Activated gamma-delta T cell treated with Interleukin-2 at 50 U/mL for 16 hours (primary cell): ENCODE data around the gene IPO13.
A peak's percentile ranks its signal among the peaks of the same experiment; 100 is the strongest.

ENCODE experiments used
- DNase-seq: peaks from one replicate; pipeline ENCODE4 v3.0.0-alpha.2; 2020

IPO13 gene

GRCh38 chr1:43974443-43975248 is 27.9 kb downstream of the IPO13 start, which contains the start of gene ATP6V0B:
Gene ATP6V0B, plus strand, starts transcription at chr1:43974960. Its CDS starts 81 bp downstream, at chr1:43975041.
- peak; percentile 92 for DNase-seq

GRCh38 chr1:43975249-43975961 is 28.7 kb downstream of the IPO13 start:
- DNase-seq = peak; percentile 28

DNA sequence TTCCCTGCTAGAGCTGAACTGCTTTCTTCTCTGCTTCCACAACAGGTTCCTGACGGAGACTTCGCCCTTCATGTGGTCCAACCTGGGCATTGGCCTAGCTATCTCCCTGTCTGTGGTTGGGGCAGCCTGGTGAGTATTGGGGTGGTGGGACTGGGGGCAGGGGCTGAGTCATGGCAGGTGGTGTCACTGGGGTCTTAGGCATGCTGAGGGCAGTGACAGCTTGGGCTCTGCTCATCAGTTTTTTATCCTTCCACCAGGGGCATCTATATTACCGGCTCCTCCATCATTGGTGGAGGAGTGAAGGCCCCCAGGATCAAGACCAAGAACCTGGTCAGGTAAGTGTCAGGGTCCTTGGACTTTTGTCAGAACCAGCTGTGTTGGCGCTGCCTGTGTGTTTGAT is 29.3 kb downstream of the IPO13 start:
- no peak for DNase-seq

GRCh38 chr1:43976890-43977289 is 30.1 kb downstream of the IPO13 start:
- DNase-seq = no peak

DNA sequence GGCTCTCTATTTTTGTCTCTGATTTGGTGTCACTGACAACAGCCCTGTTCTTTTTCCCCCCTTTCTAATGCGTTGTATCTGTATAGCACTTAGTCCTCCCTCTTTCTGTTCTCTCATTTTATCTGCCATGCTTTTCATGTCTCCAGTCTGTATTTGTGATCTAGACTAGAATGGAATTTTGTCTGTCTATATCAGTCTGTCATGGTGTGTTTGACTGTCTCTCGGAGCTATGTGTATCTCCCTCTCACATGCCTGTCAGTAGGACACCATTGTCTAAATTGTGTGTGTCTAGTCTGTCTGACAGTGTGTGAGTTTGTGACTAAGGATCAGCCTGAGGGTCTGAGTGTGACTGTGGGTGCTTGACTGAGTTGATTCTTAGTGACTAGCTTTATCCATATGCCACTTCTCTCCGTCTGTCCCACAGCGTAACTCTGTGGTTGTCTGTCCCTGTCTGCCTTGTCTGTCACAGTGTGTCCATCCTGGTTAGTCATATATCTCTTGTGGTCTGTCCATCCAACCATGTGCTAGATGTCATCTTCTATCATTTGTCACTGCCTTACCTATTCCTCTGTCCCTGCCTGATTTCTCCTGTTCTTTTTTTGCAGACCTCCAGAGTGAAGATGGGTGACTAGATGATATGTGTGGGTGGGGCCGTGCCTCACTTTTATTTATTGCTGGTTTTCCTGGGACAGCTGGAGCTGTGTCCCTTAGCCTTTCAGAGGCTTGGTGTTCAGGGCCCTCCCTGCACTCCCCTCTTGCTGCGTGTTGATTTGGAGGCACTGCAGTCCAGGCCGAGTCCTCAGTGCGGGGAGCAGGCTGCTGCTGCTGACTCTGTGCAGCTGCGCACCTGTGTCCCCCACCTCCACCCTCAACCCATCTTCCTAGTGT is 30.9 kb downstream of the IPO13 start:
- DNase-seq = no peak

GRCh38 chr1:43978264-43978550 is 31.5 kb downstream of the IPO13 start:
- DNase-seq = no peak

GRCh38 chr1:43978551-43979260 is 32.0 kb downstream of the IPO13 start, which contains the start of gene B4GALT2:
Gene B4GALT2, plus strand, starts transcription at chr1:43979210. Its CDS starts 1,951 bp downstream, at chr1:43981161.
- DNase-seq = no peak

DNA sequence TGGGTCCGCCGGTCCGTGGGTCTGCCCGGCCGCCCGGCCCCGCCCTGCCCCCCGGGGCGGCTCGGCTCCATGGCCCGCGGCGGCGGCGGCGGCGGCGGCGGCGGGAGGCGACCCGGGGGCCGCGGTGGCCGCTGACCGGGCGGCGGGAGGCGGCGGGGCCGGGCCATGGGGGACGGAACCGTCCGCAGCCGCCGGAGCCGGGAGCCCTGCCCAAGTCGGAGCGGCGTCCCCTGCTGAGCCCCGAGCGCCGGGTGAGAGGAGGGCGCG is 32.4 kb downstream of the IPO13 start:
- no peak for DNase-seq

- no peak for DNase-seq
Measured at GRCh38 chr1:43979528-43980254, 32.9 kb downstream of the IPO13 start.

GRCh38 chr1:43980255-43981134 is 33.7 kb downstream of the IPO13 start:
- no peak for DNase-seq

- DNase-seq = no peak
Measured at GRCh38 chr1:43981135-43981491, 34.4 kb downstream of the IPO13 start.

DNA sequence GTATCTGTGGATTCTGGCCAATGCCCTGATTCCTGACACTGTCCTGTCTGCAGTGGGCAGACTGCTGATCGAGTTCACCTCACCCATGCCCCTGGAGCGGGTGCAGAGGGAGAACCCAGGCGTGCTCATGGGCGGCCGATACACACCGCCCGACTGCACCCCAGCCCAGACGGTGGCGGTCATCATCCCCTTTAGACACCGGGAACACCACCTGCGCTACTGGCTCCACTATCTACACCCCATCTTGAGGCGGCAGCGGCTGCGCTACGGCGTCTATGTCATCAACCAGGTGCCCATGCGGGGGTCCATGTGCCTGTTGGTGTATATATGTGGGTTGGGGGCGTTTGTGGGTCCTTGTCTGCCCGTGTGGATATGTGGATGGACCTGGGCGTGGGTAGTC is 34.9 kb downstream of the IPO13 start:
- no peak for DNase-seq

- DNase-seq = no peak
Measured at GRCh38 chr1:43982241-43982640, 35.5 kb downstream of the IPO13 start.

GRCh38 chr1:43982808-43983207 is 36.1 kb downstream of the IPO13 start:
- DNase-seq = no peak

- DNase-seq = no peak
Measured at GRCh38 chr1:43983253-43983899, 36.6 kb downstream of the IPO13 start.

DNA sequence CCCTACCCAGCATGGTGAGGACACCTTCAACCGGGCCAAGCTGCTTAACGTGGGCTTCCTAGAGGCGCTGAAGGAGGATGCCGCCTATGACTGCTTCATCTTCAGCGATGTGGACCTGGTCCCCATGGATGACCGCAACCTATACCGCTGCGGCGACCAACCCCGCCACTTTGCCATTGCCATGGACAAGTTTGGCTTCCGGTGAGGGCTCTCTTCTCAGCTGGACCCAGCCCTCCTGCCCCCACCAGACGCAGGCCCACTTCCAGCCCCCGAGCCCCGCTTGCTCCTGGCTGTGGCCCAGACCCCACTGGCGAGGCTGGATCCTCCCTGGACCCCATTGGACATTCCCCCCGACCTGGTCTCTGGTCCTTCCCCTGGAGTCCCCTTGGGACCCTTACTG is 38.1 kb downstream of the IPO13 start:
- DNase-seq = no peak

DNA sequence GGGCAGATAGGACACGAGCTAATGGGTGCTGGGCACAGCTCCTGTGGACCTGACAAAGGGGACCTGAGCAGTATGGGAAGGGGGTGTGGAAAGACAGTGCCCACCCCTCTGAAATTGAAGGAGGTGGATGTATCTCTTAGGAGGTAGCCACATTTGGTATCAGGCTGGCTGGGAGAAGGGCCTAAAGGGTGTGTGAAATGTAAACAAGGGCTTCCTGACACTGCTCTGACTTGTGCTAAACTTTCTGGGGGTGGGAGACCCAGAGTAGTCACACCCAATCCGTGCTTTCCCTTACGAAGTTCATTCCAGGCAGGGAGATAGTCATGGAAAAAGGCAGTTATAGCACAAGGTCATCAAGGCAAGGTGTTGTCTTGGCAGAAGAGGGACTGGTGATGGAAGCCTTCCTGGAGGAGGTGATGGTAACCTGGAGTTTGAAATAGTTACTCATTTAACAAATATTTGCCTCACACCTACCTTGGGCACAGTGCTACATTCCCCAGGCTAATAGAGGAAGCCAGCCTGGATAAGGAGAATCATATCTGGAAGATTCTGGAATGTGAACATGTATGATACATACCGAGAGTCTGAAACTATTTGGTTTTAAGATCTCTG is 39.3 kb downstream of the IPO13 start:
- DNase-seq = no peak

GRCh38 chr1:43986712-43987111 is 40.0 kb downstream of the IPO13 start:
- no peak for DNase-seq

DNA sequence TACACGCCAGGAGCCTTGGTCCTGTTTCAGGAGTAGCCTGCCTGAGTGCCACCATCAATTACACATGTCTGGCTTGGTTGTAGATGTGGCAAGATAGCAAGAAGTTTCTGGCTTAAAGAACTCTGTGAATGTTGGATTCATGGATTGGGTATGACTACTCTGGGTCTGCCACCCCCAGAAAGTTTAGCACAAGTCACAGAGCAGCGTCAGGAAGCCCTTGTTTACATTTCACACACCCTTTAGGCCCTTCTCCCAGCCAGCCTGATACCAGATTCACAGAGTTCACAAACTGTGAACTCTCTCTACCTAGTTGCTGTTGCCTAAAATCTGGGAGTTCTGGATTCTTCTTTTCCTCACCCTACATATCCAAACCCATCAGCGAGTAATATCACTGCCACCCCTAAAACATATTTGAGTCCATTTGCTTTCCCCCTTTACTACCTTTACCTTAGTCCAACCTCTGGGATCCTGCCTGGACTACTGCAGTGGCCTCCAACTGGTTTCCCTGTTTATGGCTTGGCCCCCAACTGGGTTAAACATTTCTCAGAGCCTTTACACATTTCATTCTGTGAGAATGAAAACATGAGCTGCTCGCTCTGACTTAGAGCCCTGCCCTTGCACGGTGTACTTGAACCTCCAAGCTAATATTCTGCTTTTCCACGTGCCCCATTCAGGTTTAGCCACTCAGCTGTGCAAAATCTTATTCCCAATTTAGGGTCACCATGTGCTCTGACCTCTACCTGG is 40.6 kb downstream of the IPO13 start:
- DNase-seq = no peak
